ENCODE results near the gene SLC37A1.
"Not testable (repeated sequence)": the region's sequence is repeated elsewhere in the genome, so short reads cannot be mapped to it uniquely, and the experiment has no call there.

Gene SLC37A1

DNA sequence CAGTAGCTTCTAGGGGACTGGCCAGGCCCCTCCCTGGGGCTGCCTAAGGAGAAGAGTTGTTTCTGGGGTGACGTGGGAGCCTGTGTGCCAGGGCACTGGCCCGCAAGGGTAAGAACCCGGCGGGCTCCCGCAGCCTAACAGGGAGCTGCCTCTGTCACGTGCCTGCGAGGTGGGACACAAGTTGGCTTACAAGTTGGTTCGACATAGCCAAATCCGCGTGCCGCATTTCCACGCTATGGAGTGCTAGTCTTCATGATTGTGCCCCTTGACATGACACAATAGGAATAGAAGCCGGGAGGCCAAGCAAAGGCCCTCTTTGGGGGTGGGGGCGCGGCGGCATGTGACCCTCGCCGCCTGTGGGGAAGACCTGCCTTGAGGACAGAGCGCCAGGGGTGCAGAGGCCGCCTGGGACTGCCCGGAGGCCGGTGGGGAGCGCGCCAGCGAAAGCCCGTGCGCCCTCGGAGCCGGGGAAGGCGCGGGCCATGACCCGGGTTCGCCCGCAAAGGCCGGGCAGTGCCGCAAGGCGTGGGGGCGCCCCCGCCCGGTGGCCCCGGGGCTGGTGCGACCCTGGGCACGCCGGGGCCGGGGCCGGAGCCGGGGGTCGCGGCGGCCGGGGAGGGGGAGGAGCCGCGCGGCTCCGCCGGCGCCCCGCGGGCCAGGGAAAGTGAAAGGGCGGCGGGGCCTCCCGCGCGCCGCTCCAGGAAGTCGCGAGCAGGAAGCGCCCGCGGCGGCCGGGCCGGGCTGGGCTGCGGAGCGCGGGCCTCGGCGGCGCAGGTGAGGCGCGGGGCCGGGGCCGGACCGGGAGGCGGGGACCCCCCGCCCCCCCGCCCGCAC is at the start of gene SLC37A1:
SLC37A1 (plus strand) TSS at position 702 of the 834 bp plus-strand sequence. CDS start 4,603 bp downstream, outside the sequence.
- peak; percentile 67 for DNase-seq

DNA sequence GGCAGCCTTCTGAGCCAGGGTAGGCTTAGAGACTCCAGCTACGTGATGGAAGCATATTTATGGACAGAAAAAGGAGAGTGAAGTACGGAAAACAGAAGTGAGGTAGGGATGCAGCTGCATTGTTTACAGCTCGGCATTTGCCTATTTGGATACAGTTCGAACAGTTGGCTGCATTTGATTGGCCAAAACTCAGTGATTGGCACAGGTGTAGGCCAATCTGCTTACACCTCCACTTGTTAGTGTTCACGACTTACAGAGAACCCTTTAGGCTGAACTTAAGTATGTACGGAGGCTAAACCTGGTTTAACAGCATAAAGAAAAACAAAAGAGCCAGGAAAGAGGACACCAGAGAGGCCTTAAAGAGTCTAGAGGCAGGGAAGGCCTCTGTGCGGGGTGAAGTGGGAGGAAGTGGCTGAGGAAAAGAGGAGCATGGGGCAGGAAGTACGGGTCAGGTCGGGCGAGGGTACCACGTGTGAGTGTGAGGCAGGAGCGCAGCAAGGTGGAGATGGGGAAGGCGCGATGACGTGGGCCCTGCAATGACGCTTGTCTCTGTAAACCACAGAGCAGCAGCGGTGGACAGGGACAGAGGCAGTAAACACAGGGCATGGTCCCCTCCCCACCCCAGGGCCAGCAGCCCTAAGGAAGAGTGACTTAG is 49.7 kb upstream of the SLC37A1 start:
- peak; percentile 58 for DNase-seq

DNA sequence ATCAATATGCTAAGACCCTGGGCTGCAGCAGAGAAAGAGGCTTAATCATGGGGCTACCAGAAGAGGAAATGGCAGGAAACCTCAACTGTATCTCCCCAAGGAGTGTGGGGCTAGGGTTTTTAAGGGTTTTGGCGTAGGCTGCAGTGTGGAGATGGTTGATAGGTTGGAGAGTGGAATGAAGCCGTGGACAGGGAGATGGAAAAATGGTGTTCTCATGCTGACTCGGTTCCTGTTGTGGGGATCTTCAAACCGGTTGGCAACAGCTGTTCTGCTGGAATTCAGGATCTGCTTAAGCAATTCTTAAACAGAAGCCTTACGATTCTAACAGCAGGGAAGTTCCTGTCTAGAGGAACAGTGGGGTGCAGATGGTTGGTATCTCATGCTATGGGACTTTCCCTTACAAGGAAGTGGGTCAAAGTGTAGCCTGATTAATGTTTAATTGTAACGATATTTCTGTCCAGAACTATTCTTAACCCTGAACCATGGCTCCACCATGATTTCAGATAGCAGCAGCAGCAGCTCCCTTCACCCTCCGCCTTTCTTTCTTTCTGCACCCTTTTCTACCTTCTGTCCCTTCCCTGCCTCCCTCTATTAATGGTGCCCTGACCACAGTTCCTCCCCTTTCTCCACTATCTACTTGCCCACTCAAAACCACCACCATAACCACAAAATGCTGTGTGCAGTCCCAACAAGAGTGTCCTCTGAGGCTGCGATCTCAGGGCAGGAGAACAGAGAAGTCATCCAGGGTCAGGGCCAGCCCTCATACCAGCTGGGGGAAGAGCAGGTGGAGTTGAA is 48.4 kb upstream of the SLC37A1 start:
- DNase-seq, result no peak

DNA sequence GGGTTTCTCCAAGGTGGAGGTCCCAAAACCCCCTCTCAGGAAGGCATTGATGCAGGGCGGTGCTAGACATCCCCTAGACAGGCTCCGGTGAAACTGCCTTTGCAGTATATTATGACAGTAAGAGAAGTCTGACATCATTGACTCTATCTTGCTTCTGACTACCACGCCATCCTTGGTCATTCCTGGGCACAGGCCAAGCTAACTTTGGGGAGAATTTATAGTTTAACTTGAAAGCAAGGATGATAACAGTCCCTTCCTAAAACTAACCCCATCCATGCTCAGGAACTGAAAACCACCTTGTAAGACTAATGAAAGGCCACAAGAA is 47.9 kb upstream of the SLC37A1 start:
- no peak for DNase-seq

DNA sequence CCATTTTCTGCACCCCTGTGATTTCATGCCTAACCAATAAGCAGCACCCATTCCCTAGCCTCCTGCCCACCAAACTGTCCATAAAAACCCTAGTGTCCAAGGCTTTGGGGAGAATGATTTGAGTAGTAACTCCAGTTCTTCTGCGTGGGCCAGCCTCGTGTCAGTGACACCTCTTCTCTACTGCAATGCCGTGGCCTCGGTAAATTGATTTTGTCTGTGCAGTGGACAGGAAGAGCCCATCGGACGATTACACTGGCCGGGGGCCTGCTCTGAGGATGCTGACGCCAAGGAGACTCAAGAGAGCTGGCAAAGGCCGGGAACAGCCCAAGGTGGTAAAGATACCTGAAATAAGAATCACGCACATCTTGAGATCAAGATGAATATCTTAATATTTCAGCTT is 47.0 kb upstream of the SLC37A1 start:
- DNase-seq, result no peak

DNA sequence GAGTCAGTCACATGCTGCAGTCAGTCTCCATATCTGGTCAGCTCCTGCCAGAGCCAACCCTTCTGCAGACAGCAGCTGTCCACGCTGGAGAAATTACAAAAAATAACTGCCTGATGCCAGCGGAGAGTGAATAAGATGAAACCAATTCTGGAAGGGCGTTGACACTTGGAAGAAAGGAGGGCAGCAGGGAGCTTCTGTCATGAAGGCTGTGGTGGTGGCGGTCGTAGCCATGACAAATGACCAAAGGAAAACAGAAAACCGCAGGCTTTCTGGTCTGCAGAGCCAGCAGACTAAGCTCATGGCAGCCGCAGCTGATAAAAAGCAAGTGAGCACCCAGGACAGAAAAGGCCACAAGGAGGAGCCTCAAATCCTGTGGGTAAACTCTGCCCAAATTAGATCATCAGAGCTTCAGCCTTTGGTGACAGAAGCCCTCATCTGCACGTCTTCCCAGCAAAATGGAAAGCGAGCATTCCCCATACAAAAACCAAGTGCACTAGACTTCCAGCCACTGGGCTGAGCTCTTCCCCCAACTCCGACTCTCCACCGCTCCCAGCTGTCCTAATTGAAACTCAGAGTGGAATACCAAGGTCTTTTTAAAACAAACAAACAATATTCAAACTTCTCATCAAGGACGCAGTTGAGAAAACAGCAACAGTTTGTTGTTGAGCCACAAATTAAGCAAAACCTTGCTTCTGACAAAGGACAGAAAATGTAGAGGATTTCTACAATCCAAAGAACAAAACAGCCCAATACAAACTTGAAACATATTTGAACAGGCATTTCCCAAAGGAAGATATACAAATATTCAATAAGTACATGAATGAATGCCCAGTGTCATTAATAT is 46.3 kb upstream of the SLC37A1 start:
- peak; percentile 41 for DNase-seq

DNA sequence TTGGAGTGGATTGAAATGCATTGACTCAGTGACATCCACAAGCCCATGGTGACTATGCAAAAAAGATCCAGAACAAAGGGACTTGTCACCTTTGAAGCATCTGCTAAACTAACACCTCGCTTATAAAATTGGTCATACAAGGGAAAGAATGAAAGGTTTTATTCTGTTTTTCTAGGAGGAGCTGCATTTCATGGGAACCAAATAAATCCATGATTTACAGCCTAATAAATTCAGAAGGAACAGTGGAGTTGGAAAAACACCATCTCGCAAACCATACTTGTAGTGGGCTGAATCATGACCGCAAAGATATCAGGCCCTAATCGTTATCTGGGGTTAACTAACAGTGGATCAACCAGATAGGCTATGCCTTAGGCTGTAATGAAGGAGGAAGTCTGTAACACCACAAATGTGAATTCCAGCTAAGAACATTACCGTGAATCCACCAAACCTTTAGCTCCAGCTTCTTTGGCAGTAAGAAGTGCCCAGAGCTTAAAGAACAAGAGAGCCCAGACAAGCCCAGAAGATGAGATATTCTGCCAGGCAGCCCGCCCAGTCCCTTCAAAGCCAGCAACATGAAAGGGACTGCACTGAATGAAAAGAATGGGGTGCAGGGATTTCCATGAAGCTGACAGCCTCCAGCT is 45.0 kb upstream of the SLC37A1 start:
- DNase-seq, result no peak

DNA sequence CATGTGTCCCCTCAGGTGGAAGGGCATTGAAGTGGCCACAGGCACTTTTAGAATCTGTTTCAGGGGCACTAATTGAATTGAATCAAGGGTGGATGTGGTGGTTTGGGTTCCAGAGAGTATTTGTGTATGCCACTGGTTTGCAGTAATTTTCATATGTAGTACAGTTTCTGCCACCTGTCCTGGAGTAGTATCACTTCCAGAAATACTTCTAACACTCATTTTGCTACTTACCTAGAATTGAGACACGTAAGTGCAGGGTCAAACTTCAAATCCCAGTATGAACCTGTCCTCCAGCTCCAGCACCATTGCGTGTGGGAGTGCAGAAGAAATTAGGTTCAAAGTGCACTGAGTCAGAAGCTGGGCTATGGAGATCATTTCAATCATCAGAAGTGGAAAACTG is 44.4 kb upstream of the SLC37A1 start:
- DNase-seq, result no peak

DNA sequence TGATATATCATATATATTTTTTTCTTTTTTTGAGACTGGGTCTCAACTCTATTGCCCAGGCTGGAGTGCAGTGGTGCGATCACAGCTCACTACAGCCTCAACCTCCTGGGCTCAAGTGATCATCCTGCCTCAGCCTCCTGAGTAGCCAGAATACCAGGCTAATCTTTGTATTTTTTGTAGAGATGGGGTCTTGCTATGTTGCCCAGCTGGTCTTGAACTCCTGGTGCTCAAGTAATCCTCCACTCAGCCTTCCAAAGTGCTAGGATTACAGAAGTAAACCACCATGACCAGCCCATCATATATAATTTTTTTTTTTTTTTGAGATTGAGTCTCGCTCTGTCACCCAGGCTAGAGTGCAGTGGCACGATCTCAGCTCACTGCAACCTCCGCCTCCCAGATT is 43.9 kb upstream of the SLC37A1 start:
- not testable (repeated sequence) for DNase-seq

DNA sequence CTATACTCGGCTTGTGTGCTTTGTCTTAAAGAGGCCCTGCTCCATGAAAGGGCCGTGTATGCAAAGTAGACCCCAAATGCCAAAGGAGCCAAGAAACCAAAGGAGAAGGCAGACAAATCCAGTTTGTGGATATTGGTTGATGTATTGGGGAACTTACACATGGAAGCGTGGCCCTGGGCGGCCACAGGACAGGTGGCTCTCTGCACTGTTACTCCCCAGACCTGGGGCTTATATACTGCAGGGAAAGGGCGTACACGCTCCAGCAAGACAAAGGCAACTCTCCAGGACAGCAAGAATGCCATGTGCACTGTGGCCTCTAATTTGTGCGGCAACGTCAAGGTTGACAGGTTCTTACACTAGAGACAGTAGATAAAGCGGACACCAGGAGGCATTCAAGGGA is 42.4 kb upstream of the SLC37A1 start:
- DNase-seq, result no peak

DNA sequence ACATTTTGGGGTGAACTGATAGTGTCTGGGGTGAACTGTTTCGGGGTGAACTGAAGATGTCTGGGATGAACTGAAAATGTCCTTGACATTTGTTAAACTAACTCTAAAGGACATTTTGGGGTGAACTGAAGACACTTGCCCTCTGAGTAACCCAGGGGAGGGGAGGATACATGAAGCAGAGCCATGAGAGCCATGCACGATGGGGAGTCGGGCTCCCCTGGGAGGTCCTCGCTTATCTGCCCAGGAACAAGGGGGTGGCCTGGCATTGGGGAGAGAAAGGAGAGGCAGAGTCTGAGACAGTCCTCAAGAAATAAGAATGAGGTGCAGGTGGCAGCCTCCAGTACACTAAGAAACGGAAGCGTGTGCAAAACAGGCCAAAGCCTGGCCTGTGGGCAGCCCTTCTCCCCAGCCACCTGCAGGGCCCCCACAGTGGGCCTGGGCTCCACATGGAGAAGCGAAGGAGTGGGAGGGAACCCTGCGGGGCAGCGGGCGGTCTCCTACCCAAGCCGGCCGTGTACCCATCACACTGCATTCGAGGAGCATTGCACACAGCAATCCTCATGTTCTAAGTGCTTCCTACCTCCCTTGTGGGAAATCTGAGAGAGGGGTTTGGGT is 41.8 kb upstream of the SLC37A1 start:
- no peak for DNase-seq

DNA sequence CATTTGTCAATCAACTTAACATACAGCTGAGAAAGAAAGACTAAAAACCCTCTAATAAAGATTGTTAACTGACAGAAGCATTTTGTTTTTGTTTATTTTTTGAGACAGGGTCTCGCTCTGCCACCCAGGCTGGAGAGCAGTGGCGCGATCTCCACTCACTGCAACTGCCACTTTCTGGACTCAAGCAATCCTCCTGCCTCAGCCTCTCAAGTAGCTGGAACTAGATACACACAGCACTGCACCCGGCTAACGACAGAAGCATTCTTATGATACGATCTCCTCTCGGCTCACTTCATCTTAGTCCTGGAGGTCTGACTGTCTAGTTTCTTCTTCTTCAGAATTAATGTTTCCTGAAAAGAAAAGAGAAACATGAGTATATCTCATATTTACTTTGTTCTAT is 41.1 kb upstream of the SLC37A1 start:
- no peak for DNase-seq

DNA sequence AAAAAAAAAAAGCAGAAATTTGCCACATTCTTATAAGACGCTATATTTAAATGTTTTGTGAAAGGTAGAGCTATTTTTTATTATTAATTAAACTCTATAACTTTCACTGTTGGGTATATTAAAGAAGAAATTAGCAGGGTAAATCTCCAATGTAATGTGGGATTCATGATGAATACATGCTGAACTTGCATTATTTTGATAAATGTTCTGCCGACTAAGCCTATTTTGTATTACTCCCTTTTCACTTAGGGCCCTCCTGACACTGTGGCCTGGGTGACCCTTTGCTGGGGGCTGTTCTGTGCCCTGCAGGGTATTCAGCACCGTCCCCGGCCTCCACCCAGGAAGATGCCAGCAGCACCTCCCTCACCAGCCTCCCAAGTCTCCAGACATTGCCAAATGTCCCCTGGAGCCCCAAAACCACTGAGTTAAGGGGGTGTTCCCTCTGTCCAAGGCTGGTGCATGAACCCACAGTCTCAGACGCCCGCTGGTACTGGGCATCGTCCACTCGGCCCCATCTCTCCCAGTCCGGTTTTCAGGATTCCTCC is 40.1 kb upstream of the SLC37A1 start:
- DNase-seq, result no peak

DNA sequence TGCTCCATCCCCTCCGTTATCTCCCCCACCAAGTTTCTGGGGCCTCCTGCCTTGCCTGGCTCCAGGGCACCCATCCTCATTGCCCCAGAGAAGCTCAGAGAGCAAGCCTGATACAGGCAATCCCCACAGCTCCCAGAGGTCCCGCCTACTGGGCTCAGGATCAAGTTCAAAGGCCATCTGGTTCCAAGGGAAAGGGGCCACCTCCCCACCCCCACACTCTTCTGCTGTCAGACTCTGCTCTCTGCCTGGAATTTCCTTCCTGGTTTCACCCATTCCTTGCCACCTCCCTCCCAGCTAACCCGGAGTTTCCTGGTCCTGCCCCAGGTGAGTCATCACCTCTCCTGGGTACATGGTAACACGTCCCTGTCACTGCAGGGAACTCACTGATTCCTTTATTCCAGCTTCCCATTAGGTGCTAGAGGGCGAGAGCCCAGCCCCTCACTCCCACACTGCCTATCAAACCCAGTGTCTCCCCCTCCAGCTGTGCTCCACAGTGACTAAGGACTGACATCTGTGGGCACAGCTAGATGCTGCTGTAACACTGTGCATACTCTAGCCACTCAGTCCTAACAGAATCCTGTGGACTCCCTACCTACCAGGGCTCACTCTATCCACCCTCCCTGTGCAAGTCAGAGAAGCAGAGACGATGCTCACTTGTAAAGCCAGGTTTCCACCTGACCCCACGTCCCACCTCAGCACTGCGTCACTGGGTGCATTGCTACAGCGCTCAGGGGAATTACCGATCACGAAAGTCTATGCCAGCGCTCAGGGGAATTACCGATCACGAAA is 39.4 kb upstream of the SLC37A1 start:
- no peak for DNase-seq

DNA sequence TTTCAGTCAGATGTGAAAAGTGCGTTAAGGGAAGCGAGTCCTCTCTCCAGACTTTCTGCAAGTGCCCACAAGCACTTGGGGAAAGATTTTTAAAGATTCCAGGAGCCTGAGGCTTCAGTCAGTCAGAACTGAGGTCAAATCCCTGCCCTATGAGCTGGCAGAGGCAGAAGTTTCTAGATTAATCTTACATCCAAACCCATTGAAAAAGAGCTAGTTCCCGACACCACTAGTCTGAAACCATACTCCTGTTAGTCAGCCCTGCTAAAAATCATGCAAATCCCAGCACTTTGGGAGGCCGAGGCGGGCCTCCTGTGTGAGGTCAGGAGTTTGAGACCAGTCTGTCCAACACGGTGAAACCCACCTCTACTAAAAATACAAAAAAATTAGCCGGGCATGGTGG is 38.6 kb upstream of the SLC37A1 start:
- no peak for DNase-seq

DNA sequence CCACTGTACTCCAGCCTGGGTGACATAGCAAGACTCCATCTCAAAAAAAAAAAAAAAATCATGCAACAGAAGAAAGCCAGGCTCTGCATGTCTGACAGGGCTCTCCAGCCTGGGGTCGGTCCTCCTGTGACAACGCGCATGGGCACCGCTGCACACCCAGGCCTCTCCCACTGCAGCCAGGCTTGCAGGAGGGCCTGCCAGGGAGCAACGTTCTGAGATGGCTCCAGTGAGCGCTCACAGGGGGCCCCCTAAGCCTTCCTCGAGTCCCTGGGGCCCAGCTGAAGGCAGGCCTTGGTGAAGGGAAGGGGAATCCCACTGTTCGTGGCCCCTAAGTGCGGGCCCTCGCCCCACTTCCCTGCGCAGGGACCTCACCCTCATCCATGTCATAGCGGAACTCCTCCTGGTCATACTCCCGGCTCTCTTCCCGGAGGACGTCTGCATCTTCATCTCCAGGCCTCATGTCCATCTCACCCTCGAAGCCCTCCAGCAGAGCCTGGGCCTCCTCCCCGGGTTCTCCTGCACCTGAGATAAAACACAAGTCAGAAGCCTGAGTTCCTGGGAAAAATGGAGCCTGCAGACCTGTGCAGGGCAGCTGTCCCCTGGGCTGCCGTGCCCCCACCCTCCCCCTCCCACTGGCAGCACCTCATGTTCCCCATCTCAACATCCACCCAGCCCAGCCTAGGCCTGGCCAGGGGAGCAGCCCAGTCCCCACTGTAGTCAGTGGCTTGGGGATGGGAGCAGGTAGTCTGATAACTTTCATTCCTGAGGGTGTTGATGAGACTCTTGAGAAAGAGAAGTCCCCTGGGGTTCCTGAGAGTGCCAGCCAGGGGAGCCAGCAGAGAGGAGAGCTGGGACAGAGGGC is 37.9 kb upstream of the SLC37A1 start:
- DNase-seq, result no peak

DNA sequence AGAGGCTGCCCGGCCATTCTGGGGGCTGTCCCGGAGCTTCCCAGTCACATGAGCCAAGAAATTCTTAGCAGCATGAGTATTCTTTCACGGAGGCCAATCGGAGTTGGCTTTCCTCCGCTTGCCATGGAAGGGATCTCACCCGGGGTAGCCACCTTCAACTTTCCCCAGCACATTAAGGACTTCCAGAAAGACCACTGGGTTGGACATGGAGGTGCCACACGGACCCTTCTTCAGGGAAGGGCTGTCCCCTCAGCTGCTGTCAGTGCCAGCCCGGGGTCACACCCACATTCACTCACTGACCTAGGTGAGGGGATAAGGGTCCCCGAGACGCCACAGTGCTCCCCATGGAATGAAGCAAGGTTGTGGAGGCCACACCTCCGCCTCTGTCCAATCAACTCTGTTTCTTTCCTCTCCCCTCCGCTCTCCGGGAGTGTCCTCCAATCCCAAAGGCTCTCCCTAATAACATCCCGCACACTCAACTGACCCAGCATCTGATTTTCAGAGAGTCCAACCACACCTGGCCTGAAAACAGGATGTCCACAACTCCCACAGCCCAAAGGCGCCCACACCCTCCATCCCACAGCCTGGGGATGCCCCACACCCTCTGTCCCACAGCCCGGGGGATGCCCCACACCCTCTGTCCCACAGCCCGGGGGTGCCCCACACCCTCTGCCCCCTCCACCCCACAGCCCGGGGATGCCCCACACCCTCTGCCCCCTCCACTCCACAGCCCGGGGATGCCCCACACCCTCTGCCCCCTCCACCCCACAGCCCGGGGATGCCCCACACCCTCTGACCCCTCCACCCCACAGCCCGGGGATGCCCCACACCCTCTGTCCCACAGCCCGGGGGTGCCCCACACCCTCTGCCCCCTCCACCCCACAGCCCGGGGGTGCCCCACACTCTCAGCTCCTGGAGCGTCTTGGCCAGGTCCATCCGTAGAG is 37.0 kb upstream of the SLC37A1 start:
- DNase-seq, result no peak

DNA sequence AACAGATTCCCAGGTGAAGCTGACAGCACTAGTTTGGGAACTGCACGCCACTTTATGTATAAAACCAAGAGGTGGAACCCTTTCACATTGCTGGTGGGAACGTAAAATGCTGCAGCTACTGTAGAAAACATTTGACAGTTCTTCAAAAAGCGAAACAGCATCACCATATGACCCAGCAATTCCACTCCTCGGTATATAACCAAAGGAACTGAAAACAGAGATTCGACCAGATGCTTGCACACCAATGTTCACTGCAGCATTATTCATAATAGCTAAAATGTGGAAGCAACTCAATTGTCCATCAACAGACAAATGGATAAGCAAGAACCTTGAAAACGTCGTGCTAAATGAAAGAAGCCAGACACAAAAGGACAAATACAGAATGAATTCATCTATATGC is 35.1 kb upstream of the SLC37A1 start:
- no peak for DNase-seq

DNA sequence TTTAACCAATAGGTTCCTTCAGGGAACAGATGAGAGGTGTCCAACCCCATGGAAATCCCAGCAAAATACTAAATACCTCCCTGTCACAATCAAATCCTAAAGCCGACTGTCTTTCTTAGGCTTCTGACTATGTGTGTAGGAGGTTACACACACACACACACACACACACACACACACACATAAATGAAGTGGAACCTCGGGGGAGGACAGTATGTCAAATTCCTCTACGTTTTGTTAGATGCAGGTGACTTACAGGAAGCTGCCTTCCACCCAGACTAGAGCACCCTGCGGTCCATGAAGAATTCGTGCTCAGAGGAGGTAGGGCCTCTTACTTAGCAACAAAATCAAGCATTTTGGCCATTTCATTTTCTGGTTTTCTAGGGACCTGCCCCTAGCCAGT is 34.1 kb upstream of the SLC37A1 start:
- no peak for DNase-seq

All from eye (tissue), 1 donor.